ENCODE data around the gene ZNF205. TPM values are rescaled to one million over a fixed set of nuclear protein-coding genes. Genes with fewer than 3 reads are reported as not detected.

ZNF205 gene
- total and polyA plus RNA-seq, 2 of the 13 experiments (the other 11 are each of a cell fraction or from before 2014, with no cell fraction given) = 5.8 to 10.2 TPM

DNA sequence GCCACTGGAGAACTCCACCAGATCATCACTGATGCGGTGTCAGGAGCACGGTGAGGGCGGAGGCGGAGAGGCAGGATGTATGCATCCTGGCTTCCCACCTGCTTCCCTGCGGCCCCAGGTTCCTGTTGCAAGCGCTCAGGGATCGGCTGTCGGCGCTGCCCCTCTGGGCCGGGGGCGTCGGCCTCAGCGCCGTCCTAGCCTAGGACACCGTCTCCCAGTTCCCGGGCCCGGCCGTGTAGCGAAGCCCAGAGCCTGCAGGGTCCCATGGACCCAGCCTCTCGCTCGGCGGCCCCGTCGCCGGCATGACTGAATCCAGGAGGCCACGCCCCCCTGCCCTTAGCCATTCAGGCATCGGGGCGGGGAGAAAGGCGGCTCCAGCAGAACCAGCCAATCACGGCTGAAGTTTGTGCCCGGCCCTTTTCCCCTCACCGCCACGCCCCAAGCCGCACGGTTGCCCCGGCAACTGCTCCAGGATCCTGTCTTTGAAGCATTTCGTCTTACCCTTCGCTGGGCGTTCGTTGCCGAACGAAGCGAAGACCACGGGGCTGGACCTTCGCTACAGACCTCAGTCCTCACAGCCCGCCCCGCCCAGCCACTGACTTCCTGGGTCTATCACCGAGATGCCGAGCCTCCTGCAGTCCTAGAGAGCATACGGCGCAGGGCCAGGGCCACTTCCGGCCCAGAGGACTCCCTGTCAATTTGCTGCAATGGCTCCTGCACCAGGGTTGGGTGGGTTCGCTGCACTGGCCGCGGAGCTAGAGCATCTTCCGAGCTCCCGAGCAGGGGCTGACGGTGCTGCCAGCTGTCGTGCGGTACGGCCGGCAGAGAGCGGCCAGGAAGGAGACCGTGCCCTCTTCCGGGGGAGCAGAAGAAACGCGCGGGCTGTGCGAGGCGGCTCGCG is 11.8 kb downstream of the ZNF205 start (continued):
- TF ChIP-seq, protein P1, sequence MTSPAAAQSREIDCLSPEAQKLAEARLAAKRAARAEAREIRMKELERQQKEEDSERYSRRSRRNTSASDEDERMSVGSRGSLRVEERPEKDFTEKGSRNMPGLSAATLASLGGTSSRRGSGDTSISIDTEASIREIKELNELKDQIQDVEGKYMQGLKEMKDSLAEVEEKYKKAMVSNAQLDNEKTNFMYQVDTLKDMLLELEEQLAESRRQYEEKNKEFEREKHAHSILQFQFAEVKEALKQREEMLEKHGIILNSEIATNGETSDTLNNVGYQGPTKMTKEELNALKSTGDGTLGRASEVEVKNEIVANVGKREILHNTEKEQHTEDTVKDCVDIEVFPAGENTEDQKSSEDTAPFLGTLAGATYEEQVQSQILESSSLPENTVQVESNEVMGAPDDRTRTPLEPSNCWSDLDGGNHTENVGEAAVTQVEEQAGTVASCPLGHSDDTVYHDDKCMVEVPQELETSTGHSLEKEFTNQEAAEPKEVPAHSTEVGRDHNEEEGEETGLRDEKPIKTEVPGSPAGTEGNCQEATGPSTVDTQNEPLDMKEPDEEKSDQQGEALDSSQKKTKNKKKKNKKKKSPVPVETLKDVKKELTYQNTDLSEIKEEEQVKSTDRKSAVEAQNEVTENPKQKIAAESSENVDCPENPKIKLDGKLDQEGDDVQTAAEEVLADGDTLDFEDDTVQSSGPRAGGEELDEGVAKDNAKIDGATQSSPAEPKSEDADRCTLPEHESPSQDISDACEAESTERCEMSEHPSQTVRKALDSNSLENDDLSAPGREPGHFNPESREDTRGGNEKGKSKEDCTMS (CRISPR knock-in tag; conservative IDR thresholded peaks at IDR 0.05) = no peak
- TF ChIP-seq, protein P2, sequence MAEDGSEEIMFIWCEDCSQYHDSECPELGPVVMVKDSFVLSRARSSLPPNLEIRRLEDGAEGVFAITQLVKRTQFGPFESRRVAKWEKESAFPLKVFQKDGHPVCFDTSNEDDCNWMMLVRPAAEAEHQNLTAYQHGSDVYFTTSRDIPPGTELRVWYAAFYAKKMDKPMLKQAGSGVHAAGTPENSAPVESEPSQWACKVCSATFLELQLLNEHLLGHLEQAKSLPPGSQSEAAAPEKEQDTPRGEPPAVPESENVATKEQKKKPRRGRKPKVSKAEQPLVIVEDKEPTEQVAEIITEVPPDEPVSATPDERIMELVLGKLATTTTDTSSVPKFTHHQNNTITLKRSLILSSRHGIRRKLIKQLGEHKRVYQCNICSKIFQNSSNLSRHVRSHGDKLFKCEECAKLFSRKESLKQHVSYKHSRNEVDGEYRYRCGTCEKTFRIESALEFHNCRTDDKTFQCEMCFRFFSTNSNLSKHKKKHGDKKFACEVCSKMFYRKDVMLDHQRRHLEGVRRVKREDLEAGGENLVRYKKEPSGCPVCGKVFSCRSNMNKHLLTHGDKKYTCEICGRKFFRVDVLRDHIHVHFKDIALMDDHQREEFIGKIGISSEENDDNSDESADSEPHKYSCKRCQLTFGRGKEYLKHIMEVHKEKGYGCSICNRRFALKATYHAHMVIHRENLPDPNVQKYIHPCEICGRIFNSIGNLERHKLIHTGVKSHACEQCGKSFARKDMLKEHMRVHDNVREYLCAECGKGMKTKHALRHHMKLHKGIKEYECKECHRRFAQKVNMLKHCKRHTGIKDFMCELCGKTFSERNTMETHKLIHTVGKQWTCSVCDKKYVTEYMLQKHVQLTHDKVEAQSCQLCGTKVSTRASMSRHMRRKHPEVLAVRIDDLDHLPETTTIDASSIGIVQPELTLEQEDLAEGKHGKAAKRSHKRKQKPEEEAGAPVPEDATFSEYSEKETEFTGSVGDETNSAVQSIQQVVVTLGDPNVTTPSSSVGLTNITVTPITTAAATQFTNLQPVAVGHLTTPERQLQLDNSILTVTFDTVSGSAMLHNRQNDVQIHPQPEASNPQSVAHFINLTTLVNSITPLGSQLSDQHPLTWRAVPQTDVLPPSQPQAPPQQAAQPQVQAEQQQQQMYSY (CRISPR knock-in tag; IDR thresholded peaks at IDR 0.05) = no peak
- TF ChIP-seq HOXA9 (CRISPR knock-in tag; IDR thresholded peaks at IDR 0.05; ENCODE audit: borderline replicate concordance) (peak; percentile 7; the same call in 1 of the 2 replicates), HNRNPUL1 (IDR thresholded peaks at IDR 0.05; ENCODE audit: low read depth, low read length) (no peak), SMC3 (IDR thresholded peaks at IDR 0.05; ENCODE audit: low read length) (no peak), ZBTB38 (CRISPR knock-in tag; IDR thresholded peaks at IDR 0.05) (peak; percentile 53; the same call in 1 of the 2 replicates), ZNF816 (CRISPR knock-in tag; IDR thresholded peaks at IDR 0.05; ENCODE audit: borderline replicate concordance) (no peak), ZBTB3 (CRISPR knock-in tag; IDR thresholded peaks at IDR 0.05; ENCODE audit: borderline replicate concordance, low read depth) (no peak), SRSF4 (IDR thresholded peaks at IDR 0.05; ENCODE audit: low read depth, low read length, poor library complexity, severe bottlenecking) (no peak), ASH2L (IDR thresholded peaks at IDR 0.05; ENCODE audit: insufficient read length, low read depth, low read length) (peak; percentile 67), TMF1 (CRISPR knock-in tag; IDR thresholded peaks at IDR 0.05; ENCODE audit: low read depth) (no peak), PTBP1 (IDR thresholded peaks at IDR 0.05; ENCODE audit: low read depth, low read length, poor library complexity, severe bottlenecking) (peak; percentile 70)
- TF ChIP-seq, protein P3, sequence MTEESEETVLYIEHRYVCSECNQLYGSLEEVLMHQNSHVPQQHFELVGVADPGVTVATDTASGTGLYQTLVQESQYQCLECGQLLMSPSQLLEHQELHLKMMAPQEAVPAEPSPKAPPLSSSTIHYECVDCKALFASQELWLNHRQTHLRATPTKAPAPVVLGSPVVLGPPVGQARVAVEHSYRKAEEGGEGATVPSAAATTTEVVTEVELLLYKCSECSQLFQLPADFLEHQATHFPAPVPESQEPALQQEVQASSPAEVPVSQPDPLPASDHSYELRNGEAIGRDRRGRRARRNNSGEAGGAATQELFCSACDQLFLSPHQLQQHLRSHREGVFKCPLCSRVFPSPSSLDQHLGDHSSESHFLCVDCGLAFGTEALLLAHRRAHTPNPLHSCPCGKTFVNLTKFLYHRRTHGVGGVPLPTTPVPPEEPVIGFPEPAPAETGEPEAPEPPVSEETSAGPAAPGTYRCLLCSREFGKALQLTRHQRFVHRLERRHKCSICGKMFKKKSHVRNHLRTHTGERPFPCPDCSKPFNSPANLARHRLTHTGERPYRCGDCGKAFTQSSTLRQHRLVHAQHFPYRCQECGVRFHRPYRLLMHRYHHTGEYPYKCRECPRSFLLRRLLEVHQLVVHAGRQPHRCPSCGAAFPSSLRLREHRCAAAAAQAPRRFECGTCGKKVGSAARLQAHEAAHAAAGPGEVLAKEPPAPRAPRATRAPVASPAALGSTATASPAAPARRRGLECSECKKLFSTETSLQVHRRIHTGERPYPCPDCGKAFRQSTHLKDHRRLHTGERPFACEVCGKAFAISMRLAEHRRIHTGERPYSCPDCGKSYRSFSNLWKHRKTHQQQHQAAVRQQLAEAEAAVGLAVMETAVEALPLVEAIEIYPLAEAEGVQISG (CRISPR knock-in tag; IDR thresholded peaks at IDR 0.05) = peak; percentile 99
- TF ChIP-seq, protein P4, sequence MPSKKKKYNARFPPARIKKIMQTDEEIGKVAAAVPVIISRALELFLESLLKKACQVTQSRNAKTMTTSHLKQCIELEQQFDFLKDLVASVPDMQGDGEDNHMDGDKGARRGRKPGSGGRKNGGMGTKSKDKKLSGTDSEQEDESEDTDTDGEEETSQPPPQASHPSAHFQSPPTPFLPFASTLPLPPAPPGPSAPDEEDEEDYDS (CRISPR knock-in tag; IDR thresholded peaks at IDR 0.05) = peak; percentile 91
- TF ChIP-seq, protein P5, sequence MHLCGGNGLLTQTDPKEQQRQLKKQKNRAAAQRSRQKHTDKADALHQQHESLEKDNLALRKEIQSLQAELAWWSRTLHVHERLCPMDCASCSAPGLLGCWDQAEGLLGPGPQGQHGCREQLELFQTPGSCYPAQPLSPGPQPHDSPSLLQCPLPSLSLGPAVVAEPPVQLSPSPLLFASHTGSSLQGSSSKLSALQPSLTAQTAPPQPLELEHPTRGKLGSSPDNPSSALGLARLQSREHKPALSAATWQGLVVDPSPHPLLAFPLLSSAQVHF (CRISPR knock-in tag; IDR thresholded peaks at IDR 0.05) = no peak
- TF ChIP-seq, protein P6, sequence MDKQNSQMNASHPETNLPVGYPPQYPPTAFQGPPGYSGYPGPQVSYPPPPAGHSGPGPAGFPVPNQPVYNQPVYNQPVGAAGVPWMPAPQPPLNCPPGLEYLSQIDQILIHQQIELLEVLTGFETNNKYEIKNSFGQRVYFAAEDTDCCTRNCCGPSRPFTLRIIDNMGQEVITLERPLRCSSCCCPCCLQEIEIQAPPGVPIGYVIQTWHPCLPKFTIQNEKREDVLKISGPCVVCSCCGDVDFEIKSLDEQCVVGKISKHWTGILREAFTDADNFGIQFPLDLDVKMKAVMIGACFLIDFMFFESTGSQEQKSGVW (CRISPR knock-in tag; IDR thresholded peaks at IDR 0.05; ENCODE audit: borderline replicate concordance) = no peak

All from HepG2 (cell line).